ENCODE data around the gene SH3PXD2B. TPM values are rescaled to one million over a fixed set of nuclear protein-coding genes. Genes with fewer than 3 reads are reported as not detected.
"Not testable (repeated sequence)": the region's sequence is repeated elsewhere in the genome, so short reads cannot be mapped to it uniquely, and the experiment has no call there.

SH3PXD2B gene
- polyA plus RNA-seq, 1 donor from 2014 or later: not detected

DNA sequence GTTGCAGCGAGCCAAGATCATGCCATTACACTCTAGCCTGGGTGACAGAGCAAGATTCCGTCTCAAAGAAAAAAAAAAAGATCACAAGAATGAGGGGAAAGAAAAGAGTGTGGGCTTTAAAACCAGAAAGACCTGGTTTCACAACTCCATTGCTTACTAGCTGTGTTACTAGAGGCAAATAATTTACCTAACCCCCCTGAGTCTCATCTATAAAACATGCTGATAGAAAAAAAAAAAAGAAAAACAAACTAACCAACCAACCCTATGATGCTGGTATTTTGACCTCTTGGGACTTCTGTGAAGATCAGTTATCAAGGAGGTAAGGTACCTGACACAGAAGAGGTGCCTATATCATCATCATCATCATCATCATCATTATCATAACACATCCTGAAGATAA is 110.6 kb downstream of the SH3PXD2B start:
- Mint-ChIP-seq H3K4me1 (no peaks in the 10 kb centered on the region), H3K27ac (no peak overlapping the region), H3K9me3 (peaks cover 0 to 2% (median 0%) of the 10 kb centered on the region in 3 donors), H3K4me3 (no peak overlapping the region), H3K36me3 (peaks cover 2% of the 10 kb centered on the region), H3K27me3 (peaks cover 18% of the 10 kb centered on the region)

DNA sequence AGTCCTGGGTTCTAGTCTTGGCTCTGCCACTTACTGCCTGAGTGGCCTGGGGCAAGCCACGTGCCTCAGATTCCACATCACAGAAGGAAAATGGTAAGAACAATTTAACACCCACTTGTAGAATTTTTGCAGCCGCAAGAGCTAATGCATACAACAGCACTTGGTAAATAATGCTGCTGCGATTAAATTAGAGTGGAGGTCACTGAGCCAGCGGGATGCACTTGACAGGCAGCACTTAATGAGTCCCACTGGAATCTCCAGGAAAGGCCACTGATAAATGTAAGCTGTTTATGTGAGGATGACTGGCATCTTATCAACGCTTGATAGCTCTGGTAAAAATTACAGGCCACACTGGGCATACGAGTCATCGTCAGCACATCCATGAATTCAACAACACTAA is 111.4 kb downstream of the SH3PXD2B start:
- Mint-ChIP-seq H3K27me3 (peaks cover 18% of the 10 kb centered on the region), H3K4me1 (no peaks in the 10 kb centered on the region), H3K4me3 (no peak overlapping the region), H3K27ac (no peak overlapping the region), H3K9me3 (peaks cover 0 to 2% (median 0%) of the 10 kb centered on the region in 3 donors), H3K36me3 (peaks cover 2% of the 10 kb centered on the region)

DNA sequence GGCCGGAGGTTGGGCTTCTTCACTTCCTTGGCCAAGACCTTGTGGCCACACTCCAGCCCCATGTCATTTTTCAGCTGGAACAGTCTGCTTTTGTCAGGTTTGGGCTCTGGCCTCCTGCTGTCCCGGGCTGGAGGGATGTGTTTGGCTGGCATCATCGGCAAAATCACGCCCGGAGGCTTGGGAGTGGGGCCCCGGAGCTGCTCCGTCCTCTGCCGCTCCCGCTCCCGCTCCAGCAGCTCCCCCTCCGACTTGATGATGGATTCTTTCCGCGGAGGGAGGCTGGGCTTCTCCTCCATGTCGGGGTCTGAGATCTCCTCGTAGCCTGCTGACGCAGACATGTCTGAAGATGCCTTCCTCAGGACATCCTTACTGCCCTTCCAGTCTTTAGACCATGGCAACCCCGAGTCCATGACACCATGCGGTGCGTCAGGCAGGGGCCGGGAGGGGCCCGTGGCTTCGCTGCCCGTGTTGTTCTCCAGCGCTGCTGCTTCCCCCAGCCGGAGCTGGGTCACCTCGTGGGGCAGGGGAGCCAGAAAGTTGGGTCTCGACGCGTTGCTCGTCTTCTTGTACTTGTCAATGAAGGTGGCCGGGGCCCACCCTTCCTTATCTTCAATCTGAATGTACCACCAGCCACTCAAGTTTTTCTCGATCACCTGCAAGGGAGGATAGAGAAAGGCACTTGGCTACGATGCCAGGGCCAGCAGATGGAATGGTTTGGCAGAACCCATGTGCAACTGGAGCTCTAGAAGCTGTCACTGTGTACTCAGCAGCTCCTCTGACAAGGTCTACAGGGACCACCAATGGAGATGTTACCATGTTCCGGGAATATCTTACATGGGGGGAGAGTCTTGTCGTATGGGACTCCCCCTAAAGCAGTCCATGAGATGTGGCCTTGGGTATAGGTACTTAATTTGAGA is 114.8 kb downstream of the SH3PXD2B start:
- Mint-ChIP-seq H3K9me3 (peaks cover 0 to 5% (median 0%) of the 10 kb centered on the region in 3 donors), H3K36me3 (peaks cover 2% of the 10 kb centered on the region), H3K4me1 (no peaks in the 10 kb centered on the region), H3K27me3 (peaks cover 20% of the 10 kb centered on the region), H3K4me3 (no peak overlapping the region), H3K27ac (no peak overlapping the region)

DNA sequence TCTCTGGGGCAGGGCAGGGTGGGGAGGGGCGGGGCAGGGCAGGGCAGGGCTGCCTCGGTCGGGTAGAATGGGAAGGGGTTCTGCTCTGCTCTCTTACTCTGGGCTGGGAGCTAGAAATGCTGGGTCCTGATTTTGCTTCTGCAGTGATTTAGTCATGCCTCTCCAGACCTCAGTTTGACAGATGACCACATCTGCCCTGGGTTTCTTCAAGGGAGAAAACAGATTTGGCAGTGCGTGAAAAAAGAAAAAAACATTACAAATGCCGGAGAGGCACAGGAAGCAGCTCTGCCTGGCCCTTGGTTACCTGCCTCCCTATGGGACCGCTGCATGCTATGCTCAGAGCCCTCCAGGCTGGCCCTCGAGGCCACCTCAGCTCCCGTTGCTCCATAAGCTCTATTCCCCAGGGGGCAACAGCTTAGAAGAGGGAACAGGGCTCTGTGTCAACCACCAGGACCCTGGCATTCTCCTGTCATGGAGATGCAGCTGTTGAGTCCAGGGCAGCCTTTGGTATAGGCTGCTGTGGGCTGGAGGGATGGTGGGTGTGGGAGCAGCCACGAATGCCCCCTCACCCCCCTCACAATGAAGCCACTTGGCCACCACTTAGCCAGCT is 117.5 kb downstream of the SH3PXD2B start:
- Mint-ChIP-seq H3K36me3 (no peaks in the 10 kb centered on the region), H3K4me1 (no peaks in the 10 kb centered on the region), H3K27ac (no peak overlapping the region), H3K27me3 (peaks cover 17% of the 10 kb centered on the region), H3K9me3 (peaks cover 0 to 5% (median 0%) of the 10 kb centered on the region in 3 donors), H3K4me3 (no peak overlapping the region)

DNA sequence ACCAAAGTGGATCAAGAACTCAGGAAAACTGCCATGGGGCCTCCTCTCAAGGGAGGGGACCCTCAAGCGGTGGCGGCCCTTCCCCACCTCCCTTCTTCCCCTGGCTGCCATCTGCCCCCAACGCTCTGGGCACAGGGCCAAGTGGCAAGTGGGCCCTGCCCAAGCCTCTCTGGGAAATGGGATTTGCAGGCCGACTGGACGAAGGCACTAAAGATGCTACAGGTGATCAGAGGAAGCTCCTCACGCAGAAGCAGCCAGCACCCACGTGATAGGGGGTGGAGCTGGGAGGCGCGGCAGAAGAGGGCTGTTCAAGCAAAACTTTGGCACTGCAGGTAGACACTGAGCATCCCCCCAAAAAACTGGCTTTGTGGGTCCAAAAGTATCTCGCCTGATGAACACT is 118.1 kb downstream of the SH3PXD2B start:
- Mint-ChIP-seq H3K27me3 (peaks cover 17% of the 10 kb centered on the region), H3K4me1 (no peaks in the 10 kb centered on the region), H3K27ac (no peak overlapping the region), H3K4me3 (peak overlapping the region in 1 of 4 donors; percentile 44), H3K9me3 (peaks cover 0 to 5% (median 0%) of the 10 kb centered on the region in 3 donors), H3K36me3 (no peaks in the 10 kb centered on the region)

DNA sequence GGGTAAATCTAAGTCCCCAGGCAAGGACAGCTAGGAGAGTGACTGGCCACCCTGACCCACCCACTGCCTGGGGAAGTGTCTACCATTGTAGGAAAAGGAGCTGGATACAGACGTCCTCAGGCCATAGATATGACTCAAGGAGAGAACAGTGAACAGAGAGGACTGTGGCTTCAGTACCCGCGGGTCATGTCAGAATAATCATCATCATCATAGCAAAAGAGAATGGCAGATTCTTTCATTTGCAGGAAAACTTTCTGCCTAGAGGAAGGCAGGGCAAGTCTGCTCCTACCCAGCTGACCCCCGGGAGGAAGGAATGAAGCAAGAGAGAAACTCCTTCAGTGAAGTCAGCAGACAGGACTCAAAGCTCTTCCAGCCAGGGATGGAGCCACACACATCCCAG is 118.6 kb downstream of the SH3PXD2B start:
- Mint-ChIP-seq H3K27ac (no peak overlapping the region), H3K9me3 (peaks cover 0 to 5% (median 0%) of the 10 kb centered on the region in 3 donors), H3K4me3 (no peak overlapping the region), H3K36me3 (no peaks in the 10 kb centered on the region), H3K4me1 (no peaks in the 10 kb centered on the region), H3K27me3 (peaks cover 14% of the 10 kb centered on the region)

DNA sequence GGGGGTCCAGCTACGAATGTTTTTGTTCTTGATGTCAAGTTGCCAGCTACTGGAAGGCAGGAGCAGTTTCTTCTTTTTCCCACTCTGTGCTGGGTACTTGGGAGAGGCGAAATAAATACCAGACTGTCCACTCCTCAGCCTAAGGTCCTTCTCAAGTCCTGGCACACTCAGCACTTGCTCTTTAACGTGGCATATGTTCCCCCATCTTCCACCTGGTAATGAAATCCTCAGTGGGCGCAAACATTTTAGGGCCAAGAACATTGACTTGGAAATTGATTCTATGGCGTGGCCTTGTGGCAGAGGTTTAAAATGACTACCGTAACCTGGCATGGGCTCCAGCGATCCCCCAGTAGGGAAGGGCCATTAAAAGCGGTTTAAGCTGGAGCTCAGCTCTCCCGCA is 119.7 kb downstream of the SH3PXD2B start:
- H3K36me3 Mint-ChIP-seq: no peaks in the 10 kb centered on the region
- H3K27me3 Mint-ChIP-seq: peaks cover 8% of the 10 kb centered on the region
- no peak overlapping the region for H3K4me3 Mint-ChIP-seq
- no peak overlapping the region for H3K27ac Mint-ChIP-seq
- H3K4me1 Mint-ChIP-seq: no peaks in the 10 kb centered on the region
- H3K9me3 Mint-ChIP-seq: peaks cover 0 to 2% (median 0%) of the 10 kb centered on the region in 3 donors

DNA sequence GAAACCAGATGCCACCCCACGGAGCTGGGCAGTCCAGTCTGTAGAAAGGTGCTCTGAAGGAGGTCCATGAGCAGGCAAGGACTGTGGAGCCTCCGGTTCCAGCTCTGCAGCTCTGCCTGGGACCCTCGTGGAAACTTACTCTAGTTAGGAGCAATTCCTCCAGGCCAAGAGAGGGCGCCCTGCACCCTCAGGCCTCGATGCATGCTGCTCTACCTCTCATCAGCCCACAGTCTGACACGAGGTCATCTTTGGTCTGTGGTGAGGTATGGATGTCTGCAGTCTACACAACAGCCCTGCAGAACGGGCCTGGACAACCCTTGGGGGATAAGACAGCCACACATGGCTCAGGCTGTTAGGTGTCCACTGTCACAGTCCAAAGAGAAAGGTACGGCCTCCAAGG is 120.1 kb downstream of the SH3PXD2B start:
- Mint-ChIP-seq H3K9me3 (peaks cover 0 to 2% (median 0%) of the 10 kb centered on the region in 3 donors), H3K27ac (no peak overlapping the region), H3K36me3 (no peaks in the 10 kb centered on the region)

DNA sequence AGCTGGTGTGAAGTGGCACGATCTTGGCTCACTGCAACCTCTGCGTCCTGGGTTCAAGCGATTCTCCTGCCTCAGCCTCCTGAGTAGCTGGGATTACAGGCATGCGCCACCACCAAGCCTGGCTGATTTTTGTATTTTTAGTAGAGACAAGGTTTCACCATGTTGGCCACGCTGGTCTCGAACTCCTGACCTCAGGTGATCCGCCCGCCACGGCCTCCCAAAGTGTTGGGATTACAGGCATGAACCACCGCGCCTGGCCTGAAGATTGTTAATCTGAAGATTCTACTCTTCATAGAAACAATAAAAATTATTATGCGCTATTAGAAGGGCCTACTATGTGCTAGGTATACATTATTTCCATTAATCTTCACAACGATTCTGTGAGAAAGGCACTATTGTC is 127.4 kb downstream of the SH3PXD2B start:
- H3K27ac Mint-ChIP-seq, H3K36me3 Mint-ChIP-seq, H3K9me3 Mint-ChIP-seq, H3K27me3 Mint-ChIP-seq, H3K4me3 Mint-ChIP-seq: not testable (repeated sequence)
- peaks cover 0 to 10% (median 8%) of the 10 kb centered on the region in 3 donors for H3K4me1 Mint-ChIP-seq

More for the DNA sequence above, 120.1 kb downstream of the SH3PXD2B start:
- Mint-ChIP-seq H3K27me3 (peaks cover 8% of the 10 kb centered on the region), H3K4me1 (peaks cover 0 to under 1% (median 0%) of the 10 kb centered on the region in 3 donors), H3K4me3 (no peak overlapping the region)

DNA sequence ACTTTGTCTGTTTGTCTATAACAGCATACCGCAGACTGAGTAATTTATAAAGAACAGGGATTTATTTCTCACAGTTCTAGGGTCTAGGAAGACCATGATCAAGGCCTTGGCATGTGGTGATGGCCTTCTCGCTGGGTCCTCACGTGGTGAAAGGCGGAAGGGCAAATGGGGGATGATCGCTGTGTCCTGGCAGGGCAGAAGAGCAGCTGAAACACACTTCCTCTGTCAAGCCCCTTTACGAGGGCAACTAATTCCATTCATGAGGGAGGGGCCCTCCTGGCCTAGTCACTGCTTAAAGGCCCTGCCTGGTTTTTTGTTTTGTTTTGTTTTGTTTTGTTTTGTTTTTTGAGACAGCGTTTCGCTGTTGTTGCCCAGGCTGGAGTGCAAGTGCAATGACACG is 128.9 kb downstream of the SH3PXD2B start:
- no peaks in the 10 kb centered on the region for H3K27me3 Mint-ChIP-seq
- no peak overlapping the region for H3K27ac Mint-ChIP-seq
- H3K4me1 Mint-ChIP-seq: peaks cover 0 to 15% (median 9%) of the 10 kb centered on the region in 3 donors
- peaks cover 2% of the 10 kb centered on the region for H3K36me3 Mint-ChIP-seq
- no peaks in the 10 kb centered on the region for H3K9me3 Mint-ChIP-seq
- no peak overlapping the region for H3K4me3 Mint-ChIP-seq

DNA sequence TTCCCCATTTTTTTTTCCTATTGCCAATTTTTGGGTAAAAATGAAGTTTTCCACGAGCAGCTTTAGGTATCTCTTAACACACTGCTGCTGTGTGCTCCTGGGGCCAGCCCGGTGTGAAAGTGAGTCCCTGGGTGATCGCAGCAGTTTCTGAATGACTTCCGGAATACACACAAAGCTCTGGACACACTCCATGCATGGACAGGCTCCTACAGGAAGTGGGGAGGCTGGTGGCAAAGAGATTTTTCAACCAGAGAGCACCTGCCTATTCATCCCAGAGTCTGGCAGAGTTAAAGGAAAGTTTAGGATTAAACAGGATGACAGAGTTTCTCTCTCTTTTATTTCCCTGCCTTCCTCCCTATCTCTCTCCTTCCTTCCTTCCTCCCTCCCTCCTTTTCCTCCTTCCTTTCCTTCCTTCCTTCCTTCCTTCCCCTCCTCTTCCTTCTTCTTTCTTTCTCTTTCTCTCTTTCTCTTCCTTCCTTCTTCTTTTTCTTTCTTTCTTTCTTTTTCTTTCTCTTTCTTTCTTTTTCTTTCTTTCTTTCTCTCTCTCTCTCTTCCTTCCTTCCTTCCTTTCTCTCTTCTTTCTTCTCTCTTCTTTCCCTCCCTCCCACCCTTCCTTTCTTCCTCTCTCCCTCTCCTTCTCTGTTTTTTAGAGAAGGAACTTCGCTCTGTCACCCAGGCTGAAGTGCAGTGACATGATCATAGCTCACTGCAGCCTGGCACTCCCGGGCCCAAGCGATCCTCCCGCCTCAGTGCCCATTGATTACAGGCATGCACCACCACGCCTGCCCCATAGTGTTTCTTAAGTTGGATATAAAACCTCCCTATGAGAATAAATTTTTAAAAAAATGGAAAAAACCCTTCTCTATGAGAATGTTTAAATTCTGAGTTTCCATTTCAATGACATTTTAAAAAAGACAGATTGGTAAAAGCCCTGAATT is 132.0 kb downstream of the SH3PXD2B start:
- Mint-ChIP-seq H3K27ac (peak overlapping the region in 1 of 3 donors; percentile 26), H3K27me3 (peaks cover 2% of the 10 kb centered on the region), H3K4me3 (peak overlapping the region in 2 of 4 donors; percentile 39 to 49), H3K9me3 (no peaks in the 10 kb centered on the region), H3K4me1 (peaks cover 0 to 15% (median 12%) of the 10 kb centered on the region in 3 donors), H3K36me3 (peaks cover 2% of the 10 kb centered on the region)

DNA sequence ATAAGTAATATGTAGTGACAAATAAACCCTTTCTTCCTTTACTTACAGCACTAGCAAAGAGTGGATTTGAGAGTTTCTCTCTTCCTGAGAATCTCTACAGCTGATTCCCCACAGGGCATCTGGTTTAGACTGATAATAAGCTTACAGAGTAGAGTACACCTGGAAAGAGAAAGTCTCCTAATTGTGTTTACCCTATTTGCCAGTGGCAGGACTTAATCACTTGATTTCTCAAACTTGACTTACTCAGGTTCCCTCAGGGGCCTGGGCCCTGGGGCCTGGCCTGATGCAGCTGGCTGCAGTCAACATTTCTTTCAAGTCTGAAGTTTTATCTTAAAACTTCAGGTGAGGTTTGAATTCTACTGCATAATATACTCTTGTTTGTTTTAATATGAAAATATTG is 132.7 kb downstream of the SH3PXD2B start:
- H3K27ac Mint-ChIP-seq: peak overlapping the region in 1 of 3 donors; percentile 26
- H3K36me3 Mint-ChIP-seq: peaks cover 2% of the 10 kb centered on the region
- peaks cover 2% of the 10 kb centered on the region for H3K27me3 Mint-ChIP-seq
- H3K4me1 Mint-ChIP-seq: peaks cover 0 to 15% (median 12%) of the 10 kb centered on the region in 3 donors
- no peaks in the 10 kb centered on the region for H3K9me3 Mint-ChIP-seq
- H3K4me3 Mint-ChIP-seq: peak overlapping the region in 1 of 4 donors; percentile 35

DNA sequence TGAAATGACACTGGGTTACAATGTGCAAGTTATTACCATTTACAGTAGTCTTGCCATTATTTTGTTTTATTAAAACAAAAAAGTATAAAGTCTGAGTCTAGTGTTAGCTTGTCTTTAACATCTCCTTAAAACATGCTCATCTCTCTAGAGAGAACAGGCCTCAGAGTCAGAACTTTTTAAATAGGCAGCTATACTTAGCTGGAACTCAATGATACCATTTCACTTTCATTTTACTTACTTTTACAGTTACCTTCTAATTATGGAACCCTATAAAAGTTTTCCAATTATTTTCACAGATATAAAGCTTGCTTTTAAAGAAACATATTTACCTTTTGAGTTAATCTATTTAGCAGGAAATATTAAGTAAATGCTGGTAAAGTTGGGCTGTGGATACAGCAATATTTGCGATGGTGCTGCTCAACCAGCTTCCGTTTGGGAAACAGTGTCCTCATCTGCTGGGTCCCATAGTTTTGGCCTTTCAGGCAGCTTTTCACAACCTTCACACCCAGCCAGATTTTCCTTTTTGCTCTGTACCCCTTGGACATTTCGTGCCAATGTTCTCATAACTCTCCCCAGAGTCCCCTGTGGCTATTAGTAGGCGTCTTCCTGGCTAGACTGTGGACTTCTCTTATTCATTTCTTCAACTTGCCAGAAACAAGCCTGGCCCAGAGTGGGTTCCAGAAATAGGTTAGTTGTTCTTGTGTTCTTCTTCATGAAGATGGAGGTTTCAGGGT is 134.4 kb downstream of the SH3PXD2B start:
- Mint-ChIP-seq H3K27ac (no peak overlapping the region), H3K4me1 (peaks cover 0 to 21% (median 19%) of the 10 kb centered on the region in 3 donors)

More for the DNA sequence above, 134.4 kb downstream of the SH3PXD2B start:
- Mint-ChIP-seq H3K9me3 (no peaks in the 10 kb centered on the region), H3K36me3 (no peaks in the 10 kb centered on the region), H3K4me3 (peak overlapping the region in 1 of 4 donors; percentile 48), H3K27me3 (peaks cover 3% of the 10 kb centered on the region)
